SKM-1 treated with dmso at 0.1 percent for 144 hours (cell line): ENCODE results near the gene PNMA1.
A peak's percentile ranks its signal among the peaks of the same experiment; 100 is the strongest.

Source experiments
- DNase-seq: peaks from one replicate; lab custom pipeline; 2025; ENCODE audit not compliant: unreplicated experiment; lab: John Stamatoyannopoulos, UW

PNMA1 gene, protein sequence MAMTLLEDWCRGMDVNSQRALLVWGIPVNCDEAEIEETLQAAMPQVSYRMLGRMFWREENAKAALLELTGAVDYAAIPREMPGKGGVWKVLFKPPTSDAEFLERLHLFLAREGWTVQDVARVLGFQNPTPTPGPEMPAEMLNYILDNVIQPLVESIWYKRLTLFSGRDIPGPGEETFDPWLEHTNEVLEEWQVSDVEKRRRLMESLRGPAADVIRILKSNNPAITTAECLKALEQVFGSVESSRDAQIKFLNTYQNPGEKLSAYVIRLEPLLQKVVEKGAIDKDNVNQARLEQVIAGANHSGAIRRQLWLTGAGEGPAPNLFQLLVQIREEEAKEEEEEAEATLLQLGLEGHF

DNA sequence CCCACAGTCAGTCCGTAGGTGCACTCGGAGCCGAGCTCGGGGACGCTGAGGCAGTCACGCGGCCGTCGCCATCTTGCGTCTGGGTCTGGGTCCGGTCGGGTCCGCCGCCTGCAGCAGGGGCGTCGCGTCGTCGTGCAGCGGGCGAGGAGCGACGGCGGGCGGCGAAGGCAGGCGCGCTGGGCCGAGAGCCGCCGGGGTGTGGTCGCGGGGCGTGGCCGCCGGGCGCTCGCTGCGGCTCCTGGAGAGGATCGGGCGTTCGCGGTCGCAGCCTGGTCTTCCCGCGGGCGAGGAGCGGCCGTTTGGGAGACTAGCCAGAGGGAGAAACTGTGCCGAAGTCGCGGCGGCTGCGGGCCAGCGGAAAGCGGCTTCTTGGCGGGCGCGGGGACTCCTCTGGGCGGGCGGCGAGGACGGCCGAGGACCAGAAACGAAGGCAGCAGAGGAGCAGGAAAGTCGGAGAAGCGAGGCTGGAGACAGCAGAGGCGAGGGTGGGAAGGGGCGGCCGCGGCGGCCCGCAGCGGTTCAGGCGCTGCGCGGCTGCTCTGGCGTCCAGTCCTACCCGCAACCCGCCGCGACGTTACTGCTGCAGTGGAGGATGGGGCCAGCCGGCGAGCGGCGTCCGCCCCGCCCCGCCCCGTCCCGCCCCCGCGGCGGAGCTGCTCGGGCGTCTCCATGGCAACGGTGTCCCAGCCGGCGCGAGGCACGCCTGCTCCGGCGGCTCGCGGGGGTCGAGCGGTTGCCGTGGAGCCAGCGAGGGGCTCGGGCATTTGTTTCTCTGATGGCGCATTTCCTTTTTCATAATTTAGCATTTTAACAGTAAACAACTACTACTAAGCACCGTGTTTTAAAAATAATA lies at the start of gene PNMA1:
TSS of gene PNMA1 (minus strand) at position 582 of the 853 bp plus-strand sequence. CDS start 745 bp downstream, outside the sequence.
- DNase-seq, result peak; percentile 47

DNA sequence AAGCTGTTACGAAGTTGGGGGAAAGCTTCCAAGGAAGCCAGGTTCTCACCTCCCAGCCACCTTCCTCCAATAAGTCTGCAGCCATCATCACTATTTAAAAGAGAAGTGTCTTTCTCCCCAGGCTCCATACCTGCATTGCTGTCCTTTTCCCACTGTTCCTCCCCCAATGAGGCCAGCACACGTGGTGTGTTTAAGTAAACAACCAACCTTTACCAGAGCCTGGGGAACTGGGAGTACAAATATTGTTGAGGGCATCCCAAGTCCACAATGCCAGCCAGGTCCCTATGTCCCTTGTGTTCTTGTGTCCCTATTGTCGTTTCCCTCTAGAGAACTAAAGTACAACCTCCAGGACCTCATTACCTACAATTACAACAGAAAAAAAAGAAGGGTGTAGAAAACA lies 49.2 kb upstream of the PNMA1 start:
- DNase-seq, result no peak

DNA sequence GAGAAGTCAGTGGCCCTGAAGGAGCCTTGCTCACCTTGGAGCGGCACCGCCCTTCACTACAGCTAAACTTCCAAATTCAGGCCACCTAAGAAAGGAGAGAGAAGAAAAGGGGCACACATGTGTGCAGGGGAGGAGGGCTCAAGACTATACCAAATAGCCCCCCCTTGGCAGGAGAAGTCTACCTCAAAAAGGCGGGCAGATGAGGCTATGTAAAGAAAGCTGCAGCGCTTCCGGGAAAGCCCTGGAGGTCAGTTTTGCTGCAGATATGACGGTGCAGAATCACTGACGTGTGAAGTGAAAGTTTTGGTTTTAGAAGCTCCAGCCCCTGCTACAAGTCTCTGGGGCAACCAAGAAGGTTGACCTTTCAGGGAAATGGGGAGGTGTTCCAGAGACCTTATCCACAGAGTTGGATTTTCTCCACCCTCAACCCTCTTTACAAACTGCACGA lies 48.2 kb upstream of the PNMA1 start:
- no peak for DNase-seq

DNA sequence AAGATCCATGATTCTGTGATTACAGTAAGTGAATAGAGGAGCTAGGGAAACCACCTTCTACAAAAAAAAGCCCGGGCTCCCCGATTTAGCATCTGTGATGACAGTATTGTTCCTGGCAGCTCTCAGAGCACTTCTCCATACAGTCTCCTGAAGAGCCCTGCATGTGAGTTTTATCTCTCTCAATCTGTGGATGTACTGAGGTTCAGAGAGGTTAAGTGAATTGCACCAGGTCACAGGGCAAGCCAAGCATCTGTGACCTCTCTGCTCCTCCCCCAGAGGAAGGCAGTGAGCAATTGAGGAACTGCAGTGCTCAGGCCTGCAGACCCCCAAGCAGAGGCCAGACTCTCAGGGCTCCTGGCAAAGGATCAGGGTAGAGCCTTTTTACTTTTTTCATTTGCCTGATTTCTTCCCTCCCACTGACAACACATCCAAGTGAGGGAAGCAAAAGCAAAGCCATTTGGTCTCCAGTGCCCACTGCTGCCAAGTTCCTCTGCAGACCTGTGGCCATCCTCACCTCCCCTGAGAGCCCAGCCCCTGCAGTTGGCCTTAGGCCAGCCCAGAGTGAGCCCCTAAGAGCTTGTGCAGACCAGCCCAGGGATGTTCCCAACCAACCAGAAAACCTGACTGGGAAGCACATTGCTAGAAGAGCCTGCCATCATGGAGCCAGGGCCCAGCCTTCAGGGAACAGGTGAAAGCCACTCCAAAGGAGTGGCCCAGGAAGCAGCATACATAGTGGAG lies 47.6 kb upstream of the PNMA1 start:
- no peak for DNase-seq

DNA sequence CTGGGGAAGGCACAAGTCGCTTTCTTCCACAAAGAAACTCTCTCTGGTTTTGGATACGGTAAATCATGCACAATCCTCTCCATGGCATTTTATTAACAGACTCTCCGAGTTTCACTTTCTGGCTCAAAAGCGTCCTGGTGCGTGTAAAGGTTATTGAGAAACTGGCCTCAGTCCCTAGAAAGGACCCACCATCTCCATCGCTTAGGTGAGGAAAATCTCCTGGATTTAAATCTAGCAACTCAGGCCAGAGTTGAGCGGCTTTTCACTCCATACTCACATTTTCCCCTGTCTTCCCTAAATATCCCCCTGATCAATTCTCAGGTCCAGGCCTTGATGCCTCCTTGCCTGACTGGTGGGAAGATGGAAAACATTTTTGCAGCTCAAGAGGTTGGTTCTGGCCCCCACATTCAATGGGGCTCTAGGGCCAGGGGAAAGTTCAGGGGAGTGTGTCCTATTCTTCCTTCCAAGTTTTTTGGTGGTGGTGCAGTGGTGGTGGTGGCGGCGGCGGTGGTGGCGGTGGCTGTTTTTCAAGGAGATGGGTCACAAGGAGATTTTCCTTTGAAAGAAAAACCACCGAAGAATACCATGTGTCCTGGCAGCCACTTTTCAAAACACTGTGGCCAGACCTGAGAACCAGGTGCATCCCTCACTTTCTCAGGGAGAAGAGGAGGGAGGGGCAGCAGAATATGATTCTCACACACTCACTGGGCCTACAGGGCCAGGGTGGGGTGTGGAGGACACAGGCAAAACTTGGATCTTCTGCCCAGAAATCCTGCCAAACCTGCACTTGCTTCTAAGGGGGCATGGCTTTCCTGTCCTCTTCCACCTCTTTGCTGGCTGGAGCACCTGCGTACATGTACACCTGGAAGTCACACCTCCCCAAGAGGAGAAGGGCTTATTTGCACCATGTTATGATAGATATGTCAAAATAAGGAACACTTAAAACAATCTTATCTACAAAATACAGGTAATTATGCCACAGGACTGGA lies 46.7 kb upstream of the PNMA1 start:
- no peak for DNase-seq

DNA sequence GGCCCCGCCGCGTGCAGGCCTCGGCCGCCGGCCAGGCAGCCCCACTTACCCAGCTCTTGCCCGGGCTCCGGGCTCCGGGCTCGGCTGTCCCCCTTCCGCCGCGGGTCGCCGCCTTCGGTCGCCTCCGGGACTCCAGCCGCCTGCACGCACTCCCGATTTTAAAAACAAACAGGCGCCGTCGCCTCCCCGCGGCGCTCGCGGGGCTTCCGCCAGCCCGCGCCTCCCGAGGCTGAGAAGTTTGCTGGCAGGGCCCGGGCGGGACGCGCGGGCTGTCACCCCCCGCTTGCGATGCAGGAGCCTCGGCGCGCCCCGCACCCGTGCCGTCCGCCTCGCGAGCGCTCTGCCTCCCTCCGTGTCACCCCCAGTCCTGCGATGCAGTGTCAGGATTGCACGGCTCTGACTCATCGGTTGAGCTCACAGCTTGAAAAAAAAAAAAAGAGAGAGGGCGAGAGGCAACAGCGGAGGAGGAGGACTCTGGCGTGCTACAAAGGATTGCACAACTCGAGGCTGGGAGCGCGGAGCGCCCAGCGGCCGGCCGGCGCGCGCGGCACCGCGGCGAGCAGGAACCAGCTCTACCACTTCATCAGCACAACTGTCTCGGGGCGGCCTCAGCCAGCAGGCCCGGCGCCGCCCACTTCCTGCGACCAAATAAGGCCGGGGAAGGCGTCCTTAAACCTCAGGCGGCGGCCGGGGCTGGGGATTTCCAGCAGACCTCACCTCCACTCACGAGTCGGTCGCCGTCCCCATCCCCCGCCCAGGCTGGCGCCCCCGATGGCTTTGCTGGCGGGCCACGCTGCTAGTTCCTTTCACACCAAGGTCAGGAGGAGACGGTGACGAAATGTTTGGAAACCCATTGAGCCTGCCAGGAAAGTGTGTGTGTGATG lies 45.8 kb upstream of the PNMA1 start:
- peak; percentile 81 for DNase-seq

DNA sequence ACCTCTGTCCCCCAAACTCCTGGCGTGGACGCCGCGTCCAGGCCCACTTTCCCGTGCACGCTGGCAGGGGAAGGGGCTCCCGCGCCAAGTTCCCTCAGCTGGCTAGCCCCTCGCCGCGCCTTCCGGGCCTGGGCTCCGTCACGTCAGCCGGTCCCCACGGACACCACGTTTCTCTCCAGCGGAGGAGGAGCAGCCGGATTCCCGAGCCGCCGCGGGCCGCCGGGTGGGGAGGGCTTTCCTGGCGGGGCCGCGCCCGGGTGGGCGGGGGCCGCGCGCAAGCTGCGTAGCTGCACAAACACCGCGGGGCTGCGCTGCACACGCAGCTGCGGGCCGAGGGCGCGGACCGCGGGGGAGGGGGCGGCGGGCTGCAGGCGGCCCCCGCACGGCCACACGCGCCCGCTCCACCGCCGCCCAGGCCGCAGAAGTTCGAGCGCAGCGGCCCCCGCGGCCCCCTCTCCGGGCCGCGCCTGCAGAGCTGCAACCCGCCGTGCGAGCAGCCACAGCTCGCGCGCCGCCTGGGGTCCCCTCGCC lies 45.1 kb upstream of the PNMA1 start:
- no peak for DNase-seq

DNA sequence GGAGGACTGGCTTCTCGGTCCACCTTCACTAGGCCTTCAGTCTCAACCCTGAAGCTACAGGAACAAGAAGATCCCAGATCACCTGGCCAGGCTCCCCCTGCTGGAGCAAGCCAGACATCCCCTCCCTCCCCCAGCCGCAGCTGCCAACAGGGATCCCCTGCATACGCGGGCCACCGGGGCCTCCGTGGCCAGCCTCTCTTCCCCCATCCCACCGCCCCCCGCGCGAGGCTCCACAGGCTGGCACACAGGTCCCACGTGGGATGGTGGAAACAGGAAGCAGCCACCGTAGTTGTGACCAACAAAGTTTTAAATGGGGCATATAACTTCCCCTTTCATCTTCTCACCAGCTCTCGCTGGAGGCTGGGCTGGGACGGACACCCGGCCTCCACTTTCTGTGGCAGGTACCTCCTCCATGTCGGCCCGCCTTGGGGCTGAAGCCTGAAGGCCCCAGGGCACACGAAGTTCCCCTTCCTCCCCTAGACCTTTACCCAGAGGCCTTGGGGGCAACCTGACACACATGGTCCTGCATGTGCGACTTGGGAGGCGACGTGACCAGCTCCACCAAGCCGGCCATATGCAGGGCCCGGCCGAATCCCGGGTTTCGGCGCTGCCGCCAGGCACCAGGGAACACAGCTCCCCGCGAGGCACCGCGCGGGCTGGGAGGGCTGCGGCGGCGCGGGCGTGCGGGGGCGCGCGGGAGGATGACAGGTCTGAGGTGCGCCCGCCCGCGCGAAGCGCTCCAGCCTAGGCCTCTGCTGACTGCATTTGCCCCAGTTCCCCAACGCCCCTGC lies 44.4 kb upstream of the PNMA1 start:
- DNase-seq, result peak; percentile 52

DNA sequence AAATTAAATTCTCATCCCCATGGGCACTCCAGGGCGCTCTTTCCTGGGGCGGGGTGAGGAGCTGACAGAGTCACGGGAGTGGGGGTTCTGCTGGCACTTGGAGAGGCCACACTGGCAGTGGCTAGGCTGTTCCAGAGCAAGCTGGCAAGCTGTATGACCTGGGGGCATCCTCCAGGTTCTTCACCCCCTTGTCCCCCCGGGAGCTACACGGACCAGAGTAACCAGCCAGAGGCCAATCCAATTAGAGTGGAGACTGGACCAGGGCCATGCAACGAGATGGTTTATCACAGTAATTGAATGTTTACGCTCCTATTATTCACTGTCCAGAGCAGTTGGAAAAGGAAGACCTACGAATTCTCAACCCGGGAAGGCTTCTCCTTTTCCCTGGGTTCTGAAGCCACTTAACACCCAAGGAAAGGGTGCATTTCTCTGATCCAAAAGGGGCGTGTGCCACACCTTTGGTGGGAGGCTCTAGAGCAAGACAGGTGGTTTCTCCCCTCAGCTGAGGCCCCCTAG lies 43.8 kb upstream of the PNMA1 start:
- DNase-seq, result no peak

DNA sequence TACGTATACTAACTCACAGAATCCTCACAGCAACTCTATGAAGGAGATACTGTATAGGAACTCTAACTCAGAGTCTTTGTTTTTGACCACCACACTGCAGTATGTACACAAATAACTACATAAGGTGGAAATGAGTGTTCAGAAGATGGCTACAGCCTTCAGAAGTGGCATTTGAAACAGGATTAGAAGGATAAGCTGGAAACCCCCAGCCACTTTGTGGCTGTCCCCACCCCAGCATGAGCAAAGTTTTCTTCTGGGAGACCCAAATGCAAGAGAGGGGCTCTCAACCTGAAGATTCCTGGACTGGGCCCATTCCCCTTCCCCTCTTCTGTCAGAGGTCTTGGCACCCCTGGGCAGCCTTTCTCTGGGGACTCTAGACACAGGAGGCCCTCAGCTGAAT lies 43.2 kb upstream of the PNMA1 start:
- no peak for DNase-seq

DNA sequence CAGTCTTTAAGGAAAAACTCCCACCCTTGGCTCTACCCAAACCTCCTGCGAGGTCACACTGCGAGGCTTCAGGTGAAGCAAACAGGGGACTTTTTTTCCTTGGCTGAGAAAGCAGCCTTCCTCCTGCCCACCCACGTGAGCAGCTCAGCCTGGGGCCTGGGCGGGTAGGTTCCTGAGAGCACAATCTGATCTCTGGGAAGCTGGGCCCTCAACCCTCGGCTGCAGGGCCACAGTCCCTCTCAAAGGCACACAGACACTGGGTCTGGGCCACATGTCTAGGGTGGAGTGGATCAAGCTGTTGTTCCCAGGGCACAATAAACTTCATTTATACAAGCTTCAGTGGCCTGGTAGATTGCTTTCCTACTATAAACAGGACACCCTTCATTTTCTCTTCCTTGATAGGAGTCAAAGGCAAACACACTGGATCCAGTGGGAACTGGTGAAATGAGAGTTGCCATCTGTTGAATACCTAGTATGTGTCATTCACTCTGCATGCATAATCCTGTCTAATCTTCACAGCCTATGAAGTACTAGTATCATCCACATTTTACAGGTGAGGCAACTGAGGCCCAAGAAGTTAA lies 41.3 kb upstream of the PNMA1 start:
- no peak for DNase-seq

DNA sequence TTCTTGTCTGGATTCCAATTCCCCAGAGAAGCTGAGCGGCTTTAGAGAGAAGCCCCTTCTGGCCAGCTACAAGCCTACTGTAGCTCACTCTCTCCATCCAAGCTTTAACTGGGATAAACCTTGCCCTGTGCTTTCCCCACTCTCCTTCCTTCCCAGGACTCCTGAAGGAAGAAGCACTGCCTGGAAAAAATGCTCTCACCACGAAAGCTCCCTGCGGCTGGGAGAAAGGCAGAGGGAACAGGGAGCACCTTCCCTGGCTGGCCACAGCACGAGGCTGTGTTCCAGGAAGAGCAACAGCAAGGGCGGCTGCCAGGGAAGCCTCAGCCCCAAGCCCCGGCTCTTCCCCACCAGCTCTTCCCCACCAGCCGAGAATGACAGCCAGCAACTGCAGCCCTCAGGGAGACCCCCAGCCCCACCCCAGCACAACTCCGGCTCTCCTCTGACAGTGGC lies 40.8 kb upstream of the PNMA1 start:
- DNase-seq, result no peak

DNA sequence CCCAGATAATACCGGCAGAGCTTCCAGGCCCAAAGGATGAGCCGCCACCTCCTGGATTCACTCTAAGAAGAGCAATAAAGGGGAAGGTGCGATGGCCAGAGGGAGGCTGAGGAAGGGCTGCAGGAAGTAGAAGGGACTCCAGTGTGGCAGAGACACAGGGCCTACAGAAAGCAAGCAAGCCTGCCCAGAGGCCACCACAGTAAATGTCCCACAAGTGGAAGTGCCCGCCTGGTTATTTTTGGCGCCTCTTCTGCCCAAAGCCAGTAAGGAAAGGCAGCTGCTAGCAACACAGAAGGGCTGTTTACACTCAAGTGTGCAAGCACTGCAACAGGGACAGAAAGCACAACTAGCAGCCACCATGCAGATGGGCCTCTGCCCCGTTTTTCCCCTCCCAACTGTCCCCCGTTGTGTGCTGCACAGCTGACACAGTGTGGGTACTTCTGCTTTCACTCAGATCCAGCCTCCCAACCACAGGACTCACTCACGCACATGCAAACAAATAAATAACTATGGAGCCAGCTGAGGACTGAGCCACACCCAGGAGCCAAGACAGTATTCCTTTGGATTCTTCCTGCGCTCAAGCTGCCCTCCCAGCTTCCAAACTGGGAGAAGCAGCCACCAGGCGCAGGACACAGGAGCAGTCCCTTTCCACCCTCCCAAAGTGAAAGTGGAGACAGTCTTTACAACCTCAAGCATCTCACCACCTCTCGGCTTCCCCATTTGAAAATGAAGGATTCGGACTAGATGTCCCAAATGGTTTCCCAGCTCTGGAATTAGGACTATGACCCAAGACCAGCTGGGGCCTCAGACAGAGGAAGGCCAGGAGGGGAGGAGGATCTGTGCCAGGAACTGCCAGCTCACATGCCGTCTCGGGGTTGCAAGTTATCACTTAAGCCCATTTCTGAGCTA lies 40.0 kb upstream of the PNMA1 start:
- DNase-seq, result peak; percentile 27

DNA sequence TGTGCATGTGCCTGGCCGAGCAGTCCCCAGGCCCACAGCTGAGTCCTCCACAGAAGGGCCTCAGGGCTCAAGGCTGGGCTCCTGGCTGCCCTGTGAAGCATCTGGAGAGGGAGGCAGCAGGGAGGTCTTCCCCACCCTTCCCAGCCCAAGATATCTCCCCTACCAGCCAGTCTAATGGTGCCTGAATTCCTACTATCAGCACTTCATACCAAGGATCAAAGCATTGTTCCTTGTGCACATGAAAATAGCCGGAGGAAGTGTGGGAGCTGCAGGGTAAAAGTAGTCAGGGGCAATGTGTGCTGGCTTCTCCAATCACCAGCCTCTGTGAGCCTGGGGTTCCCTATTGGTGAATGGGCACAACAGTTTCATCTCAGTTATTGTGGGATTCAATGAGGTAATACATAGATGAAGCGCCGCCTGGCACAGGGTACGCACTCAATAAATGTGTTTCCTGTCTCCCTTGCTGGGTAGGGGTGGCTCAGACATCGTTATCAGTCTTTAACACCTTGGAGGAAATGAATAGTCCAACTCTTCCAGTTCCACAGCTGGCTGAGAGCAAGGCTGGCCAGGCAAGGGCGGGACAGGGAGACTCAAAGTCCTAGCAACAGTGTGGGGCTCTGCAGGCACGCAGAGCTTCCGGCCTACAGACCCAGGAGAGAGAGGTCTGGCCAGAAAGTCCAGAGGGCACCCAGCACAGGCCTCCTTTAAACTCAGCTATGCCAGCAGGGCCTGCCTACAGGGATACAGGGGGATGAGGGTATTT lies 39.1 kb upstream of the PNMA1 start:
- no peak for DNase-seq

DNA sequence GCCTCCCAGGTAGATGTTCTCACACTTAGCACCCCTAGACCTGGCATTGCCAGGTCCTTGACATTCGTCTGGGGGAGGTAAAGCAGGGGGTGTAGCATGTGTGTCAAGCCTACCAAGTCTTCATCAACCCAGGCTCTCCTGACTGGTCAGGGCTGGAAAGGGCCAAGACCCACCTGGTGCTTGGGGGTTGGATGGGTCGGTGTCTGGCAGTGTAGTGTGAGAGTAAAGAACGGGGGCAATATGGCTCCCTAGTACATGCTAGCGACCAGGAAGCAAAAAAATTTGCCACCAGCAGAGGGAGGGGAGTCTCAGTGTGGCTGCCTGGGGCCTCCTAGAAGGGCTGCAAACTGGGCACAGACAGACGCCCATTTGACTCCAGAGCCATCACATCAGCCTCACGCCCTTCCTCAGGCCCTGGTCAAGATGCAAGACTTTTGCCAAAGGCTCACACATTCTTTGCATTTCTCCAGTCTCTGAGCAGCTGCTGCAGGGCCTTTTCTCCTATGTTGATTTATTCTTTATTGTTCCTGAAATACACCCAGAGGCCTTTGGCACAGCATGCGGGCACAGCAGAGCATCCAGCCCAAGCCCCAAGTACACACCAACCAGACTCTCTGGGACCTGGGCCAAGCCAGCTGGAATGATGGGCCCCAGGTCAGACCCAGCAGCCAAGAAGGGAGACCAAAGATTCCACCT lies 38.3 kb upstream of the PNMA1 start:
- no peak for DNase-seq
